ENCODE data around the gene TAF11.

Gene TAF11

GRCh38 chr6:34837528-34837927, 50.3 kb downstream of the TAF11 start:
- H3K36me3 ChIP-seq (ENCODE audit: insufficient read depth, low read length) = no peaks in the 10 kb centered on the region
- no peaks in the 10 kb centered on the region for H3K79me2 ChIP-seq (ENCODE audit: control insufficient read depth, insufficient read depth, low read length, unreplicated experiment)
- H3K27me3 ChIP-seq (ENCODE audit: insufficient read depth, low read length) = no peaks in the 10 kb centered on the region
- H3K4me3 ChIP-seq (ENCODE audit: low read depth, low read length) = no peak overlapping the region
- peaks cover 13% of the 10 kb centered on the region for H3K4me1 ChIP-seq (ENCODE audit: control insufficient read depth, insufficient read depth, low read length, unreplicated experiment)
- no peak overlapping the region for H3K27ac ChIP-seq (ENCODE audit: low read depth, low read length)
- no peak overlapping the region for H2AFZ ChIP-seq (ENCODE audit: low read length, unreplicated experiment)

- Histone ChIP-seq H2AFZ (ENCODE audit: low read length, unreplicated experiment) (no peak overlapping the region), H3K36me3 (ENCODE audit: insufficient read depth, low read length) (no peaks in the 10 kb centered on the region), H3K4me3 (ENCODE audit: low read depth, low read length) (no peak overlapping the region), H3K4me1 (ENCODE audit: control insufficient read depth, insufficient read depth, low read length, unreplicated experiment) (peaks cover 13% of the 10 kb centered on the region), H3K79me2 (ENCODE audit: control insufficient read depth, insufficient read depth, low read length, unreplicated experiment) (no peaks in the 10 kb centered on the region), H3K27me3 (ENCODE audit: insufficient read depth, low read length) (no peaks in the 10 kb centered on the region), H3K27ac (ENCODE audit: low read depth, low read length) (no peak overlapping the region)
These were observed 51.4 kb downstream of the TAF11 start for GRCh38 chr6:34836451-34836850.

- H3K27me3 ChIP-seq (ENCODE audit: insufficient read depth, low read length) = no peaks in the 10 kb centered on the region
- H3K36me3 ChIP-seq (ENCODE audit: insufficient read depth, low read length) = no peaks in the 10 kb centered on the region
- no peak overlapping the region for H2AFZ ChIP-seq (ENCODE audit: low read length, unreplicated experiment)
- H3K4me3 ChIP-seq (ENCODE audit: low read depth, low read length) = no peak overlapping the region
- peaks cover 13% of the 10 kb centered on the region for H3K4me1 ChIP-seq (ENCODE audit: control insufficient read depth, insufficient read depth, low read length, unreplicated experiment)
- H3K79me2 ChIP-seq (ENCODE audit: control insufficient read depth, insufficient read depth, low read length, unreplicated experiment) = no peaks in the 10 kb centered on the region
- no peak overlapping the region for H3K27ac ChIP-seq (ENCODE audit: low read depth, low read length)
These were observed 51.8 kb downstream of the TAF11 start for GRCh38 chr6:34836008-34836407.

DNA sequence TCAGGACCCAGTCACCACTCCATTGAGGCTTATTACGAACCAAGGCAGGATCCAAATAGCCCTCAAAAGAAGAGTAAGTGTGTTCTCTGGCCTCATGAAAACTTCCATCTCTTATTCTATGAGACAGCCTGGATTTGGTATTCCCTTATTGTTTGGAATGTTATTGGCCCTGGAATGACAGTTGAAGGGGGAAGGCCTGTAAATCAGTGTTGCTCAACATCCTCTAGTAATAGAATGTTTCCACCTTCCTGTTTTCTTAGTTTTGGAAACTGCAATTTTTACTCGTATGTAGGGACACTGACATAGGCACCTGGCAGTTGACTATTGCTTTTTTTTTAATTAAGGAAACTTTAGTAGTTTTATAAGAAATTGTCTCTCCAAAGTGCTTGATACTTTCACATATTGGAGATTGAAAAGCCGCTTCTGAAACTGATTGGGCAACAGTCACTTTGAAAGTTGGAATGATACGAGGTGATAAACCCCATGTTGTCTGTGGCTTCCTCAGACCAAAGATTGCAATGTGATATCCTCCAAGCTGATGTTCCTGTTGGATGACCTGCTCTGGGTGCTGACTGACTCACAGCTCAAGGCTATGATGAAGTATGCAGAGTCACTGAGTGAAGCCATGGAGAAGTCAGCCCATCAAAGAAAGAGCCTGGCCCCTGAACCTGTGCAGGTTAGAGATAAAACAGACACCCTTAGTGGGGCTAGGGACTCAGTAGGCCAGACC, 52.9 kb downstream of the TAF11 start:
- Histone ChIP-seq H3K79me2 (ENCODE audit: control insufficient read depth, insufficient read depth, low read length, unreplicated experiment) (no peaks in the 10 kb centered on the region), H3K4me3 (ENCODE audit: low read depth, low read length) (no peak overlapping the region), H3K27me3 (ENCODE audit: insufficient read depth, low read length) (no peaks in the 10 kb centered on the region), H3K27ac (ENCODE audit: low read depth, low read length) (peak overlapping the region; percentile 12; the same call in 1 of the 2 replicates), H3K36me3 (ENCODE audit: insufficient read depth, low read length) (no peaks in the 10 kb centered on the region), H2AFZ (ENCODE audit: low read length, unreplicated experiment) (no peak overlapping the region), H3K4me1 (ENCODE audit: control insufficient read depth, insufficient read depth, low read length, unreplicated experiment) (peaks cover 13% of the 10 kb centered on the region)

DNA sequence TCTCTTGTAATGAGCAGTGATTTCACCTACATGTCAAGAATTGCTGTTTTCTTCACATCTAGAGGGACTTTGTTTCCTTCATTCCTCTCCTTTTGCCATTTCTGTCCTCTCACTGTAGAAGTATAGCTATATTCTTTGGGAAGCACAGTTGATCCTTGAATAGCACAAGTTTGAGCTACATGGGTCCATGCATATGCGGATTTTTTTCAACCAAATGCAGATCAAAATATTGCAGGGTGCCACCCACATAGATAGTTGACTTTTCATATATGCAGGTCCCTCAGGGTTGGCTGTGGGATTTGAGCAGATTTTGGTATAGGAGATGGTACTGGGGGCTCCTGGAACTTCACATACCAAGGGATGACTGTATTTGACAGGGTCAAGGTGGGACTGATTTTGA, 54.9 kb downstream of the TAF11 start:
- H3K4me3 ChIP-seq (ENCODE audit: low read depth, low read length) = no peak overlapping the region
- no peak overlapping the region for H3K27ac ChIP-seq (ENCODE audit: low read depth, low read length)
- no peaks in the 10 kb centered on the region for H3K36me3 ChIP-seq (ENCODE audit: insufficient read depth, low read length)

DNA sequence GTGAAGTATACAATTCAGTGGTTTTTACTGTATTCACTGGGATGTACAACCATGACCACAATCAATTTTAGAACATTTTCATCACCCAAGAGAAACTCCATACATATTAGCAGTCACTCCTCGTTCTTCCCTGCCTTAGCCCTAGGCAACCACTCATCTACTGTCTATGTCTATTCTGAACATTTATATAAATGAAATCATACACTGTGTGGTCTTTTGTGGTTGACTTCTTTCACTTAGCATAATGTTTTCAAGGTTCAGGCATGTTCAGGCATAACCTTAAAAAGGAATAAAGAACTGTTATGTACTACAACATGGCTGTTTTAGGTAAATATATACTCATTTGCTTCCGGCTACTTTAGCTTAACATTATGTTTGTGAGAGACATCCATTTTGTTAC, 58.7 kb downstream of the TAF11 start:
- Histone ChIP-seq H2AFZ (ENCODE audit: low read length, unreplicated experiment) (no peak overlapping the region), H3K4me3 (ENCODE audit: low read depth, low read length) (no peak overlapping the region), H3K36me3 (ENCODE audit: insufficient read depth, low read length) (no peaks in the 10 kb centered on the region), H3K27ac (ENCODE audit: low read depth, low read length) (no peak overlapping the region), H3K4me1 (ENCODE audit: control insufficient read depth, insufficient read depth, low read length, unreplicated experiment) (no peaks in the 10 kb centered on the region), H3K27me3 (ENCODE audit: insufficient read depth, low read length) (no peaks in the 10 kb centered on the region), H3K79me2 (ENCODE audit: control insufficient read depth, insufficient read depth, low read length, unreplicated experiment) (no peaks in the 10 kb centered on the region)

More for the DNA sequence above, 54.9 kb downstream of the TAF11 start:
- H2AFZ ChIP-seq (ENCODE audit: low read length, unreplicated experiment) = no peak overlapping the region
- no peaks in the 10 kb centered on the region for H3K79me2 ChIP-seq (ENCODE audit: control insufficient read depth, insufficient read depth, low read length, unreplicated experiment)
- H3K4me1 ChIP-seq (ENCODE audit: control insufficient read depth, insufficient read depth, low read length, unreplicated experiment) = peaks cover 13% of the 10 kb centered on the region
- no peaks in the 10 kb centered on the region for H3K27me3 ChIP-seq (ENCODE audit: insufficient read depth, low read length)

All from ACC112 (cell line).